Fibroblast of skin of scalp (primary cell): Measurements from ENCODE around the gene NOVA2. TPM values are rescaled to one million over a fixed set of nuclear protein-coding genes. Genes with fewer than 3 reads are reported as not detected.

Experiments used
- DNase-seq: peaks from one replicate; pipeline ENCODE4 v3.0.0-alpha.2; 2013
- polyA plus RNA-seq, 2 experiments: library from polyadenylated mRNA; unstranded; fragments of 120-200 nt; gene quantifications; one replicate each; pipeline ENCODE4 v1.2.1, GENCODE V29; 2013; ENCODE audit not compliant: insufficient read length in 2 of 2

NOVA2 gene, protein sequence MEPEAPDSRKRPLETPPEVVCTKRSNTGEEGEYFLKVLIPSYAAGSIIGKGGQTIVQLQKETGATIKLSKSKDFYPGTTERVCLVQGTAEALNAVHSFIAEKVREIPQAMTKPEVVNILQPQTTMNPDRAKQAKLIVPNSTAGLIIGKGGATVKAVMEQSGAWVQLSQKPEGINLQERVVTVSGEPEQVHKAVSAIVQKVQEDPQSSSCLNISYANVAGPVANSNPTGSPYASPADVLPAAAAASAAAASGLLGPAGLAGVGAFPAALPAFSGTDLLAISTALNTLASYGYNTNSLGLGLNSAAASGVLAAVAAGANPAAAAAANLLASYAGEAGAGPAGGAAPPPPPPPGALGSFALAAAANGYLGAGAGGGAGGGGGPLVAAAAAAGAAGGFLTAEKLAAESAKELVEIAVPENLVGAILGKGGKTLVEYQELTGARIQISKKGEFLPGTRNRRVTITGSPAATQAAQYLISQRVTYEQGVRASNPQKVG
- polyA plus RNA-seq (2013, experiment 1 of 2; ENCODE audit: insufficient read length), result 0.18 TPM
- polyA plus RNA-seq (2013, experiment 2 of 2; ENCODE audit: insufficient read length), result 0.43 TPM

DNA sequence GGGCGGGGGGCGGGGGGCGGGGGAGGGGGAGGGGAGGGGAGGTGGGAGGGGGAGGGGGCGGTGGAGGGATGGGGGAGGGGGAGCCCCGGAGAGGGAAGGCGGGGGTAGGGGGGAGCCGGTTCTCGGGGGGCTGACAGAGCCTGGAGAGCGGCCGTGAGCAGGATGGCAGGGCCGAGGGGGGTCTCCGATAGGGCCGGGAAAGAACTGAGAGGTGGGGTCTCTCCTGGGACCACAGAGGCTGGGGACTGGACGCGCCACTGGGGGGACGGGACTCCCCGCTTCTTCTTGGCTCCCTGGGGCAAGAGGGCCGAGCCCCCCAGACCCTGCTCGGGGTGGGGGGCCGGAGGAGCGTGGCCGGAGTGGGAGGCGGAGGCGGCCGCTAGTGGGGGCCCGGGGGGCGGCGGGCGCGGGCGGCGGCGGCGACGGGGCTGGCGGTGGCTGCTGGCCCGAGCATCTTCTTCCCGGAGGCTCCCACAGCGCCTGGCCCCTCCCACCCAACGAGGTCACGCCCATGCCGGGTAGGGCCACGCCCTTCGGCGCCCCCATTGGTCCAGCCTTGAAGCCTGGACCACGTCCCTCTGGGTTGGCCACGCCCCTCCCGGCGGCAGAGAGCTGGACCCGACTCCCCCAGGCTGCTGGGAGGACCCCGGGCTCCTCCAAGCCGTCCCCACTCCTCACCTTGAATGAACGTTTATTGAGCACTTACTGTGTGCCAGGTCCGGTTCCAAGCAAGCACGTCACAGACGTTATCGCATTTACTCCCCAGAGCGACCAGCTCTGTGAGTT is at the start of gene NOVA2:
Gene NOVA2, minus strand, starts transcription at position 313 of the 786 bp plus-strand sequence. CDS start 514 bp downstream, outside the sequence.
- peak; percentile 64 for DNase-seq

DNA sequence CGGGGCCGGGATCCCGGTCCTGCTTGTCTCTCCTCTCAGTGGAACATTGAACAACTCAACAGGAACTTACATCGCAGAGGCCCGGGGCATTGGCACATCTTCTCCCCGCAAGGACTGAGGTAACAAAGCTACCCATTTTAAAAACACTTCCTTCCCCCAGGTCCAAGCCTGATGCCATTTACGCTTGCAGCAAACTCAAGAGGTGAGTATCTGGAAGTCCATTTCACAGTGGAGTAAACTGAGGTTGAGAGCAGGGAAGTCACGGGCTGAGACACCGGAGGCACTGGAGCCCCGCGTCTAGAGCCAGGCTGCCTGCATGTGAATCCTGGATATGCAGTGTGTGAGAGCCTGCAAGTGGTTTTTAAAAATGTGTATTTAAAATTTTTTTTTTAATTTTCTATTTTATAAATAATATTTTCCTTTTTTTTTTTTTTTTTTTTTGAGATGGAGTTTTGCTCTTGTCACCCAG is 49.7 kb upstream of the NOVA2 start:
- no peak for DNase-seq

DNA sequence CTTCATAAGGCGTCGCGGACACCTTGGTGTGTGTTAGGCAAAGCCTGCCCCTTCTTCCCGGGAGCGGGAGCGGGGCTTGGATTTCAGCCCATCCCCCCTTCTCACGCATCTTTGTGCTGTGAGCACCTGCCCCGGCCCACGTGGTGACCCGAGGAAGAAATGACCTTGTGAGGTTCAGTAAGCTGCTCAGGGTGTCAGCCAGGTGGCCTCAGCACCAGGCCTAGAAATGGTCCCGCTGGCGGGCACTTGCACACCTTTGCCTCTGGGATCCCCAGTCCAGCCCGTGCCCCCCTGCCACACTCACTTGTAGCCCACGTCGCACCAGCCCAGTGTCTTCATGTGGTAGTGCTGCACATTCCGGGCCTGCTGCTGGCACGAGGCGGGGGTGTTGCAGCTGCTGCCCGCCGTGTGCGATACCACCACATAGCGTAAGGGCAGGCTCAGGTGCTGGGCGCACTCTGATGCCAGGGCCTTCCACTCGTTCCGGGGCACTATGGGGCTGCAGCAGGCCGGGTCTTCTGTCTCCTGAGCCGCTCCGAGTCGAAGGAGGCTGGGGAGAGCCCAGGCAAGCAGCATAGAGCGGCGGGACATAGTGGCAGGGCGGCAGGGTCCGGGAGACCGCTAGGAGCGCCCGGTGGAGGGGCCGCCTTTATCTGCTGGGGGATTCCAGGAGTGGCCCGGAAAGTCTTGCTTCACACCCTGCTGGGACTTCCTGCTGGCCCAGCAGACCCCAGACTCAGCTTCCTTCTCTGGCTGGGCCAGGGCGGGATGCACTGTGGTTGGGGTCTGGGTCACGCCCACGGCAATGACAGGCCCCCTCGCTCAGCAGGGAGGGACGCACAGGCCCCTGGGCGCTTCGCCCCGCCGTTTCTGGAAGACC is 49.0 kb upstream of the NOVA2 start, which contains the start of gene PGLYRP1:
Gene PGLYRP1, minus strand, starts transcription at position 623 of the 880 bp plus-strand sequence. Its CDS starts 32 bp downstream, at position 591.
- no peak for DNase-seq

DNA sequence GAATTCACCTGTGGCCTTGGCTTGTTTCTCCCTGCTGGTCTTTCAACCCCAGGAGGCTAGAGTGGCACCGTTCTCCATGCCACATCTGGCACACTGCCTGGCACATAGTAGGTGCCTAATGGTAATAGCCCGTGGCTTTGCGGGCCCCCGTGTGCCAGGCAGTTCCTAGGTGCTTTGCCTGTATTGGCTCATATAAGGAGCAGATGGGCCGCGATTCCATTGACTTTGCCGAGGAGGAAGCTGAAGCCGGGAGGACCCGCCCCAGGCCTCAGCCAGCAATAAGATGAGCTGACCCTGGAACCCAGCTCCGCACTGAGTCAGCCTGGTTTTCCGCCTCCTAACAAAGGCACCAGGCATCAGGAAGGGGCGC is 48.4 kb upstream of the NOVA2 start:
- no peak for DNase-seq

DNA sequence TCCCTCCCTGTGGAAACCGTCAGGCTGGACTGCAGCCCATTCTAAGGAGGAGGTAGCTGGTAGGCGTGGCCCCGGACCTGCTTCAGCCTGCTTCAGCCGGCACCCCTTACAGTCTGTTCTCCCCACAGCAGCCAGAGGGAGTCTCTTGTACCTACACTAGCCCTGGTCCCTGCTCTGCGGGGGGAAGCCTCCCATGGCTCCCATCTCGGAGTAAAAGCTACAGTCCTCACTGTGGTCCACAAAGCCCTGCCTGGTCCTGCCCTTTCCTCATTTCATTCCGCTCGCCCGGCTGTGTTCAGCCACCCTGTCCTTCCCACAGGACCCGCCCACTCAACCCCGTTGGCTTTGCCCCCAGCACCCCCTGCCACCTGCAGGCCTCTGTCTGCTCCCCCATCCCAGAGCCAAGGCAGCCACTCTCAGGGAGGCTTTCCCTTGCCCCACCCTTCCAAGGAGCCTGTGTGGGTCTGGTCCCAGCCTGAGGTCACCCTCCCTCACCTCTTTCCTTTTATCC is 47.9 kb upstream of the NOVA2 start:
- no peak for DNase-seq

DNA sequence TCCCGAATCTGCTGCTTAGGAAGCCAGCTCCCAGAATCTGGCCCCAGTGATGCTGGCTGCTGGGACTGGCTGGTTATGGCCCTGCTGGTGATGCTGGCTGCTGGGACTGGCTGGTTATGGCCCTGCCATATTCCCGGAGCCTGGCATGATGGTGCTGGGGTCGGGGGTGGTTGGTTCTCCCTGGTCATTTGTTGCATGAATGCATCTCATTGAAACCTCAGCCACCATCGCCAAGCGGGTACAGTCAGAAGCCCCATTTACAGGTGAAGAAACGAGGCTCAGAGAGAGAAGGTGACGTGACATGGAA is 47.1 kb upstream of the NOVA2 start:
- DNase-seq, result no peak

DNA sequence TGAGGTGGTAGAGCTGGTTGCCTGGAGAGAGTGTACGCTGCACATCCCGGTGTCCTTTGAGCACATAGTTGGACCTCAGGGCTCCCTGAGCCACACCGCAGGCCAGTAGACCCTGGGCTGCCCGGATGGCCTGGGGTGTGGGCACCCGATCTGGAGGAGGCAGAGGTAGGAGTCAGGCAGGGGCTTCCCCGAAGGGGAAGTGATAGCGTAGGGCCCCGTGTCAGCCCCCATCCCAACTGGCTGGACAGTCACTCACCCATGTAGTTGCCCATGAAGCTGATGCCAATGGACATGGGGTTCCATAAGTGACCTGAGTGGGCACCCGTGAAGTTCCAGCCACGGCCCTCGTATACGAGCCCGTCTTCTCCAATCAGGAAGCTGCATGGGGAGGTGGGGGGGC is 45.6 kb upstream of the NOVA2 start:
- no peak for DNase-seq

DNA sequence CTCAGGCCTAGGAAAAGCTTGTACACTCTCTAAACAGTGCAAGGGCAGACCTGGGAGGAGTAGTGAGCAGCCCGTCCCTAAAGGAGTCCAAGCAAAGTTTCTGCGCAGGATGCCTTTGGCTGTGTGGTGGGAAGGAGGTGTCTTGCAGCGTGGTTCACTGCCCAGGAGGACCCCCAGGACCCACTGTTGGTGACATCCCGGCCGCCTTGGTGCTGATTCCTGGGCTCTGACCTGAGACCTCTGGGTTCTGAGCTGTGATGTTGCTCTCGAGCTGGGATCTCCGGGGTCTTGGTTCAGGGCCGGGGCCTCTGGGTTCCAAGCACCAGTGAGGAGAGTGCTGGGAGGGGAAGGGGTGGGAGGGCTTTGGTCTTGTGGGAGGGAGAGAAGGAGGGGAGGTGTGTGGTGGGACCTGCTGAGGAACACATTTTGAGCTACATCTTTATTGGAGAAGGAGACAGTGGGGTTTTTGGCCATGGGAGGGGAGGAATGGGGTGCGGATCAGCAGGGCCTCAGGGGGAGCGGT is 45.1 kb upstream of the NOVA2 start:
- no peak for DNase-seq

DNA sequence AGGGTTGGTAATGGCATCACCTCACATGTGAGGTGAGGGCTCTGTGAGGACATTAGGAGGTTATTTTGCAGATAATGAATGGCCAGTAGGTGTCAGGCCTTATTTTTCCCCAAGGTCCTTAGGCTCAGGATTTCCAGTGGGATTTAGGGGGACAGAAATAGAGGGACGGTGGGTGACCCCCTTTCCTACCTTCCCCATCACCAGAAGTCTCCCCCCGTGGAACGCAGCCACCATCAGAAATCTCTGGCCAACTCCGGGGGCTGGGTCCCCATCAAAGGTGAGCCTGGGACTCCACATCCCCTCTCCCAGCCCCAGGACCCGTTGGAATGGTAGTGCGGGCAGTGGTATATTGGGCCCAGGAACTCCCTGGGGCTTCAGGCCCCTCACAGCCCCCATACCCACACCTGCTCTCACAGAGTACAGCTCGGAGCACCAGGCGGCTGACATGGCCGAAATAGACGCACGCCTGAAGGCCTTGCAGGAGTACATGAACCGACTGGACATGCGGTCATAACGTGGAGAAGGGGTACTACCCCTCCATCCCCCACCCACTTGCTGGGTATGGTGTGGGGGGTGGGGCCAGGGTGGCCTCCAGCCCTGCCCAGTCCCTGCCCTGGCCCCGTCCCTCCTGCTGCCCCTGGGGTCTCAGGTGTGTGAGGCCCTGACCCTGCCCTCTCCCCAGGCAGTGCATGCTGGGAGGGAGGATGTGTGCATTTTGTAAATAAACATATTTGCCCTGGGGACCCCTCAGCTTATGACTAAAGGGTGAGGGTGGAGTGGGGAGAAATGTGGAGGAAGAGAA is 44.4 kb upstream of the NOVA2 start:
- no peak for DNase-seq

DNA sequence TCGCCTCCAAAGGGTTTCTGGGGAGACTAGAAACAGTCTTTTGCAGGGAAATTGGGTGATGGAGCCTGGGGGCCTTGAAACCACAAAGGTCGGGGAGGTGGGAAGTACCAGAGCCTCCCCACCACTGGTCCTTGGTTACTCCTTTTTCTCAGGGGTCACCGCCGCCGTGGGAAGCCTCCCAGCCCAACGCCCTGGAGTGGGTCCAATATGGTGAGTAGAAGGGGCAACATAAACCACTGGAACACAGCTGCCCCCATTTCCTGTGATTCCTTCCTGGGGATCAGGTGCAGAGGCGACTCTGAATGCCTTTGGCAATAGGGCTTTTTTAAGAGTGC is 43.4 kb upstream of the NOVA2 start:
- DNase-seq, result no peak

DNA sequence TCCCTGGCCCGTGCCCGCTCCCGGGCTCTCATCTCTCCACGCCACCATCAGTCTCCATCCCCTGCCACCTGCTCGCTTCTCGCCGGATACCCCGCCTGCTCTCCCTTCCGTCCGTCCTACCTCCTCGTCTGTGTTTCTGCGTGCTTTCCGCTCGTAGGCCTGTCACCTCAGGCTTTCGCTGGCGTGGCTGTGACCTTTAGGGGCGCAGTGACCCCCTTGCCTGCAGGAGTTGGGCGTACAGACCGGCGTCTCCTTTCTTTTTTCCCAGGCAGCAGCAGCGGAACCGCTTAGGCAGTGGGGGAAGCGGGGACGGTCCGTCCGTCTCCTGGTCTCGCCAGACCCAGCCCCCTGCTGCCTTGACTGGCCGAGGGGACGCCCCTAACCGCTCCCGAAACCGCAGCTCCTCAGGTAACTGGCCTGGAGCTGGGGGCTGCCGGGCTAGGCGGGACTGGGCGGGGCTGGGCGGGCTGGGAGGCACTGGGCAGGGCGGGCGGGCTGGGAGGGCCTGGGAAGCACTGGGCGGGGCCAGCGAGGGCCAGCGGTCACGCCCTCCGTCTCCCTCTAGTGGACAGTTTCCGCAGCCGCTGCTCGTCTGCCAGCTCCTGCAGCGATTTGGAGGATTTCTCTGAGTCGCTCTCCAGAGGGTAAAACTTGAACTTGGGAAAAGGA is 42.9 kb upstream of the NOVA2 start:
- DNase-seq, result peak; percentile 73

DNA sequence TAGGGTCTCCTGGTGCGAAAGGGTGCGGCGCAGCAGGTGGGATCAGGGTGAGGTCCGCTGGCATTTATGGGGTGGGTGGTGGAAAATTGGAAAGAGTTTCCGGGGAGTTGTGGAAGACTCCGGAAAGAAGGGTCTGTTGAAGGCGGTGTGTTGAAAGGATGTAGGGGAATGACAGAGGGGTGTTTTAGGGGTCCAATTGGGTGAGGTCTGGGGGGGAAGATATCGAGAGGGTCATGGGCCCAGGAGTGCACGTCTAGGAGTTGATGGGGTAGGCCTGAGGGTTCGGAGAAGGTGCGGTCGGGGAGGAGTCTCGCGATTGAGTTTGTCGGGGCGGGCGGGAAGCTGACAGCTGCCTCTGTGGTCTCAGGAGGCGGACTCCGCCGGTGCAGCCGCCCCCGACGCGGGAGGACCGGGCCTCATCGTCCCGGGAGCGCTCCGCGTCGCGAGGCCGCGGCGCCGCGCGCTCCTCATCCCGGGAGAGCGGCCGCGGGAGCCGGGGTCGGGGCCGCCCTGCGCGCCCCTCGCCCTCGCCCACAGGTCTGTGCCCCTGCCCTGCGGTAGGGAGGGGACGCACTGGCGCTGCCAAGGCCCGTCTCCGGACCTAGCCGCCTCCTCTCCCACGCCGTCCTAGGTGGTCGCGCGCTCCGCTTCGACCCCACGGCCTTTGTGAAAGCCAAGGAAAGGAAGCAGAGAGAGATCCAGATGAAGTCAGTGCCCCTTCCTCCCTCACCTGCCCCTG is 42.2 kb upstream of the NOVA2 start:
- DNase-seq, result no peak

DNA sequence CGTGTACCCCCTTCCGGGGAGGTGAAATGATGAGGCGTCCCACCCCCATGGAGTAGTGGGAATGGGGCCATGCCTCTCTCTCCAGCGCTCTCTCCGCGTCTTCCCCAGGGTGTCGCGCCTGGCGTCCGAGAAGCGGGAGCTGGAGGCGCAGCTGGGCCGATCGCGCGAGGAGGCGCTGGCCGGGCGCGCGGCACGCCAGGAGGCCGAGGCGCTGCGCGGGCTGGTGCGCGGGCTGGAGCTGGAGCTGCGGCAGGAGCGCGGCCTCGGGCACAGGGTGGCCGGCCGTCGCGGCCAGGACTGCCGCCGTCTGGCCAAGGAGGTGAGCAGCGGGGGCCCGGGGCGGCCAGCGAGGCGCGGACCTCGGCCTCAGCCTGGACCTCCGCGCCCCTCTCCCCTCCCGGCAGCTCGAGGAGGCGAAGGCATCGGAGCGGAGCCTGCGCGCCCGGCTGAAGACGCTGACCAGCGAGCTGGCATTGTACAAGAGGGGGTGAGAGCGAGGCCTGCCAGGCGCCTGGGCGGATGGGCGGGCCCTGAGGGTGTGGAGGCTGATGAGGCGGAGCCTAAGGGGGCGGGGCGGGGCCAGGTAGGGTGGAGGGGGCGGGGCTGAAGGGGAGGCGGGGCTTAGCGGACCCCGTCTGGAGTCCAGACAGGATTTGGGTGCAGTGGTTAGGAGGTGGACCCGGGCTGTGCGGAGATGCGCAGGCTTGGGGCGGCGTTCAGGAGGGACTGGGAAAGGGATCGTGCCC is 41.4 kb upstream of the NOVA2 start:
- peak; percentile 20 for DNase-seq

DNA sequence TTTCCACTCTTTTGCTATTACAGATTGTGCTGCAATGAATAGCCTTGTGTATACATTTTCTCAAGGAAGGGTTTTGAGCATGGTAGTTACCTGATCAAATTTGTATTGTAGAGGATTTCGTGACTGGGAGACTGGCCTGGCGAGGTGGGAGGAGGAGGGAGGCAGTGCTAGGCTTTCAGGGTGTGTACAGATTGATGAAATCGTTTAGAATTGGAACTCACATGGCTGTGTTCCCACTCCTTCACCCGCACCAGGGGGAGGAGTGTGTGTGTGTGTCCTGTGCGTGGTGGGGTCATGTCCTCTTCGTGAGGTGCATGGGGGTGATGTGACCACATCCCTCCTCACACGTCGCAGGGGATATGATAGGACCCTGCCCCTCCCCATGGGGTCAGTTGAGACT is 40.9 kb upstream of the NOVA2 start:
- DNase-seq, result no peak

DNA sequence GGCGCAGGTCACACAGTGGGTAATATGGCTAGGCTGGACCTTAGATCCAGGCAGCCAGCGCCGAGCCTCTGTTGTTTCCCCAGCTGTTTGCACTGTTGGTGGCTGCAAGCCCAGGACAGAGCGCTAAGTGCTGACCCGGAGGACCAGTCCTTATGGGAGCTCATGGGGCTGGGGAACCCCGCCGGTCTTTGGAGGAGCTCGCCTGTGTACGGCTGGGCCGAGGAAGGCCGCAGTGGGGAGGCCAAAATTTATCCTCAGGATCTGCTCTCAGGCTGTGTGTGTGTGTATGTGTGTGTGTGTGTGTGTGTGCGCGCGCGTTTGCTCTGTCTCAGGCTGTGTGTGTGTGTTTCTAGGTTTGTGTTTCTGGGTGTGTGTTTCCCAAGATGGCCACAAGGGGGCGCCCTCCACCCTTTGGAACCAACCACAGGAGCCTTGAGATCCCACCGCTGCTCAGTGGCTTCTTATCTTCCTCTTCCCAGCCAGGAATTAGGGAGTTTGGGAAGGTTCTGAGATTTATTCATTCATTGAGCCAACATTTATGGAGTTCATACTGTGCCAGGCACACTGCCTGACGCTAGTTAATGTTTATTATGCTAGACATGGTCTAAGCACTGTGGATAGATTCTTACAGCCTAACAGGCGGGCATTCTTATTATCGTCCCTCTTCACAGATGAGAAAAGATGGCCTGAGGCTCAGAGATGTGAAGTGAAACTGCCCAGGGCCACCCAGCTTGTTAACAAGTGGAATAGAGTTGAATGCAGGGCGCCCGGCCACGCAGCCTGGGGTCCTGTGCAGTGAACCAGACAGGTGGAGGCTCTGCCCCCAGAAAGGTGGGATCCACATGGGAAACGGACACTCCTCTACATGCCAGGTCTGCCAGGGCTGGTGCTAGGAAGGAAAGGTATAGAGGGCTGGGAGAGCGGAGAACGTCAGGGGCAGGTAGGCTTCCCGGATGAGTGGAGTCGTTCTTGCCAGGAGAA is 36.2 kb upstream of the NOVA2 start:
- peak; percentile 70 for DNase-seq

DNA sequence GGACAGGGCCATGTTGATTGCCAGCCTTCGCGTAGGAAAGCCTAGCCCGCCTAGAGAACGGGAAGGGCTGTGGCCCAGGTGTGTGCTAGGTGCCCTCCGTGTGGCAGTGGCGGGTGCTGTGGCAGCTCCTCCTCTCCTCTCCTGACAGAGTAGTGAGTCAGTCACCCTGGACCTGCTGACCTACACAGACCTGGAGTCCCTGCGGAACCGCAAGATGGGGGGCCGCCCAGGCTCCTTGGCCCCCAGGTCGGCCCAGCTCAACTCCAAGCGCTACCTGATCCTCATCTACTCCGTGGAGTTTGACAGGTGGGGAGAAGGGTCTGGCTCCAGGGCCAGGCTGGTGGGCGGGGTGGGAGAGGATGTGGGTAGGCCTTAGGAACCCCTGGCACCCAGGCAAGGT is 32.7 kb upstream of the NOVA2 start:
- no peak for DNase-seq

DNA sequence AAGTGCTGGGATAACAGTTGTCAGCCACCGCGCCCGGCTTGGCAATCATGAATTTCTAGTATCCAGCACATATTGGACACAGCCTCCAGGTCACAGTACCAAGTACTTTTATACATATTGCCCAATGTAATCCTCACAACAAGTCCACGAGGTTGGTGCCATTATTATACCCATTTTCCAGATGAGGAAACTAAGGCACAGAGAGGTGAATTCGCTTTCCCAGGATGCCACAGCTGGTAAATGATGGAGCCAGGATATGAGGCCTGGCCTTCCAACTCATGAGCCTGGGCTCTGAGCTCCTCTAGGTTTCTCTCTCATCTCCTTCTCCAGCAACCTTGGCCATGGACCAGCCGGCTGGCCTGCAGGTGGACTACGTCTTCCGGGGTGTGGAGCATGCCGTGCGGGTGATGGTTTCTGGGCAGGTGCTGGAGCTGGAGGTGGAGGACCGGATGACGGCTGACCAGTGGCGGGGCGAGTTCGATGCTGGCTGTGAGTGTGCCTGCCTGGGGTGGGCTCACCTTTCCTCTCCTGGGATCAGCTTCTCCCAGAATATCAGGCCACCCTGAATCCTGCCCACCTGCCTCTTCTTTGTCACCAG is 29.1 kb upstream of the NOVA2 start:
- no peak for DNase-seq
